HG02840 (cell line): ENCODE data around the gene ANKRD12.
"Not testable (repeated sequence)": the region's sequence is repeated elsewhere in the genome, so short reads cannot be mapped to it uniquely, and the experiment has no call there.

Experiments used
- ATAC-seq: cut with Tn5 transposase; IDR thresholded peaks from one replicate; pipeline ENCODE4 v1.9.1; 2021; ENCODE audit warnings: mild to moderate bottlenecking, moderate library complexity, moderate number of reproducible peaks; ENCODE audit not compliant: unreplicated experiment, low FRiP score

The ANKRD12 gene

DNA sequence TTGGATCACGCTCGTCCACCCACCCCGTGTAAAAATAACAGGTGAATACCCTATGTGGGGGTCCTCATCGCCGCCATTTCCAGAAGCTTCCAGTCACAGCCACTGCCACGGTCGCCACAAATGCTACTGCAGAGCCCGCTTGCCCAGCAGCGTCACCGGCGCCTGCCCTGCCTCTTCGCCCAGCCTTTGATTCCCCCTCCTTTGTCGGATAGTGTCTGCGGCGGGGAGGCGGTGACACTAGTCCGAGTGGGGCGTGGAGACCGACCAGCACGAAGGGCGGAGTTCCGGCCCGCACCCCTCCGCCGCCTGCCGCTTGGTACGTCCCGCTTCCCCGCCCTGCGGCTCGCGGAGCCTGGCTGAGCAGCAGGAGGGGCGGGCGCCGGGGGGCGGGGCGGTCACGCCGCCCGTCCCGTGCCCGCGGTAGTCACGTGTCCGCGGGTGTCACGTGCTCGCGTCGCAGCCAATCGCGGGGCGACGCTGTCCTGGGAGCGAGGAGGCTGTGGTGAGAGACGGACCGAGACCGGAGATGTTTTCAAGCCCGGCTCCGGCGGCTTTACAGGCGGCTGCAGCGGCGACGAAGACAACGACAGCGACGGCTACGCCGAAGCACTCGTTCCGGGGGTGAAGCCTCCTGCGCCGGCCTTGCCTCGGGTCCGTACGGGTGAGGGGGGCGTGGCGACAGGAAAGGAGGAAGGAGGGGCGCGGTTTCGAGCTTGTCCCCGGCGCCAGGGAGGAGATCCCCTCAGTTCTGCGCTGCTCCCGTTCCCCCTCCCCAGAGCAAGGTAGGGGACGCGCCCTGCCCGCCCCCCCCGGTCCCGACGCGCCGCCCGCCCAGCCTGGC, at the start of gene ANKRD12:
ANKRD12 (plus strand) TSS at position 467 of the 841 bp plus-strand sequence. CDS start 45,652 bp downstream, outside the sequence.
- peak; percentile 76 for ATAC-seq

DNA sequence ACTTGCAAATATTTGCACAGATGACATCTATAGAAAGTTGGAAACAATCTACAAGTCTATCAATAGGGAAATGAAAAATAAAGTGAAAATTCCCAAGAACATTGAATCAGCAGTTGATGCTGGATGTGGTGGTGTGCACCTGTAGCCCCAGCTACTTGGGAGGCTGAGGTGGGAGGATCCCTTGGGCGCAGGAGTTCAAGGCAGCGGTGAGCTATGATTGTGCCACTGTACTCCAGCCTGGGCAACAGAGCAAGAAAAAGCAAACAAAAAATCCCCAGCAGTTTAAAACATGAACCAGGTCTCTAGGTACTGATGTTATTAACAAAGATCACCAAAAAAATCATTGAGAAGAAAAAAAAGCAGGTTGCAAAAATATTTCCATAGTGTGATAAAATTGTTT, 49.4 kb upstream of the ANKRD12 start:
- no peak for ATAC-seq

DNA sequence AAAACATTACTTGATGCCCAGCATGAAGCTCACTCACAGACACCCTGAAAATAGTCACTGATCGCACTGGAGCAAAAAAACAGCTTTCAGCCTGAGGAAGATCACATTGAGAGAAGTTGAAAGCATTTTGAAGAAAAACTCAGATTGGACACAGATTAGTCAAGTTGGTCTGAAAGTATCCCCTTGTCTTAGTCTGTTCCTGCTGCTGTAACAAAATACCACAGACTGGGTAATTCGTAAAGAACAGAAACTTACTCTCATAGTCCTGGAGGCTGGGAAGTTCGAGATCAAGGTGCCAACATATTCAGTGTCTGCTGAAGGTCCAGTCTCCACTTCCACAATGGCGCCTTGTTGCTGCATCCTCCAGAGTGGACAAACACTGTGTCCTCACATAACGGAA, 48.3 kb upstream of the ANKRD12 start:
- ATAC-seq, result no peak

- ATAC-seq, result not testable (repeated sequence)
Measured at GRCh38 chr18:9088727-9089126, 47.9 kb upstream of the ANKRD12 start.

GRCh38 chr18:9090578-9090977, 46.0 kb upstream of the ANKRD12 start:
- ATAC-seq, result no peak

GRCh38 chr18:9091066-9091476, 45.5 kb upstream of the ANKRD12 start:
- ATAC-seq, result no peak

DNA sequence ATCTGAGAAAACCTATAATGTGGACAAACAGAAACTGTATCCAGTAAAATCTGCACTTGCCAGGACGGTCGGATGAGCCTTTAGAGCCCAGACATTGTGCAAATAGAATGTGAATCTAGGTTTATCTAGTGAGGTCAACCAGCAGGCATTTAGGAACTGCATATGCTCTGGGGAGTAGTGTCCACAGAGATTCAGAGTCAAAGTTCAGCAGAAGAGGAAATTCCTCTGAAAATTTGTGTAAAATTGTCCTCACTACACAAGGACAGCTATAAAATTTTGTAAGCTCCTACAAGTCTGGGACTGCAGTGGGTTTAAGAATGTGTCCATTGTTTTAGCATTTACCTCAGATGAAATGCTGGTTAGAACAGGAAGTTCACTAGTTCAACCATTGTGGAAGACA, 43.9 kb upstream of the ANKRD12 start:
- no peak for ATAC-seq

- not testable (repeated sequence) for ATAC-seq
Measured at GRCh38 chr18:9093109-9093508, 43.5 kb upstream of the ANKRD12 start.

DNA sequence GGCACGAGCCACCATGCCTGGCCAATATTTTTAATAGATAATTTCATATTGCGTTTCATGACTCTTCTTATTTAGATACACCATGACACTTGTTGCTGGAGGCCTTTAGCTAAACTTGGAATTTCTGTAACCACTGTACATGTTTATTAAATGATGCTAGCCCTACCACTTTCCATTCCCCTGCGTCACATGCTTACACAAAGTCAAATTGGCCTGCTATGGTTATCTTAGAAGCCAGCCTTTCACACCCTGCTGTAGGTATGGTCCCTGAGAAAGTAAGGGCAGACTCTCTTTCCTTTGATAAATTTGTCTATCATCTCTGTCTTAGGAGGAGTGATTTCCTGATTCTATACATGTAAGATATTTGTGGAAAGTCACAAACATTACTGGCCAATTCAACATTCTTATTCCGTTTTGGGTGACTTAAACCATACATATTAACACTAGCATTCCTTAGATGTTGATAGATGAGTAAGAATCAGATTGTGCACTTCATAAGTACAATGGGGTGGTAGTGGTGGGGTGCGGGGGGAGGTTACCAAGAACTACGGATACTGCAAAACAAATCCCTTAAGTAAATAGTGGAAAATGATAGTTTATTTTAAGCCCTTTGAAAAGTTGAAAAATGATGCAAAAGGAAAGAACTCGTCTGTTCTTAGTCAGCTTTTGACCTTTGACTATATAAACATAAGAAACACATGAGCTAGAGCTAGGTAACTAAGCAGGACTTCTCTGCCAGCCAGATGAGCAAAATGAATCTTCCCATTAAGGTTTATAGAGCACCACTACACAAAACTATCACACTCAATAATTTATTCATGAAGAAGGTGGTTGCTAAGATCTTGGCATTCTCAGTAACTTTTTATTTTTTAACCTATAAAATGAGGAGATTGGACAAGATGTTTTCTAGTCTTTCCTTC, 42.0 kb upstream of the ANKRD12 start:
- ATAC-seq, result no peak

GRCh38 chr18:9095297-9096006, 41.1 kb upstream of the ANKRD12 start:
- ATAC-seq, result peak; percentile 80

- ATAC-seq, result no peak
Measured at GRCh38 chr18:9096007-9096371, 40.6 kb upstream of the ANKRD12 start.

GRCh38 chr18:9096685-9097084, 39.9 kb upstream of the ANKRD12 start:
- ATAC-seq, result no peak

DNA sequence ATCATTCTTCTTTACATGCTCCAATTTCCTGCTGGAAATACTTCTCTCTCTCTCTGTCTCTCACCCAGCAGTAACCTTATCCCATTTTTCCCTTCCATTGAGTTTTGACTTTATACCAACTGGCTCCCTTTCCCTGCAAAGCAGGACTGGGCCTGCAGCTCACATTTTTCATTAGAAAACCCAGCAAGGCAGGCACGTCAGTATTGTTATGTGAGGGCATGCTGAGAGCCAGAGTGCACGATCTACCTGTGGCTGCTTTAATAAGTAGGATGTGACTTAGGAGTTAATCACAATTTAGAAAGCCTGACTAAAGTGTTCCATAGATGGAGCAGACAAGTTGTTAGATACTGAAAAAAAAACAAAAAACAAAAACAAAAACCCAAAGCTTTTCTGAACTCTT, 39.2 kb upstream of the ANKRD12 start:
- ATAC-seq, result no peak

GRCh38 chr18:9100796-9101195, 35.8 kb upstream of the ANKRD12 start:
- no peak for ATAC-seq

GRCh38 chr18:9101730-9102507, 34.7 kb upstream of the ANKRD12 start:
- peak; percentile 3 for ATAC-seq

GRCh38 chr18:9102508-9103375, 33.8 kb upstream of the ANKRD12 start, which contains the start of gene NDUFV2:
NDUFV2 (plus strand) TSS chr18:9102699; CDS start chr18:9102744, 45 bp downstream.
- ATAC-seq, result peak; percentile 93

DNA sequence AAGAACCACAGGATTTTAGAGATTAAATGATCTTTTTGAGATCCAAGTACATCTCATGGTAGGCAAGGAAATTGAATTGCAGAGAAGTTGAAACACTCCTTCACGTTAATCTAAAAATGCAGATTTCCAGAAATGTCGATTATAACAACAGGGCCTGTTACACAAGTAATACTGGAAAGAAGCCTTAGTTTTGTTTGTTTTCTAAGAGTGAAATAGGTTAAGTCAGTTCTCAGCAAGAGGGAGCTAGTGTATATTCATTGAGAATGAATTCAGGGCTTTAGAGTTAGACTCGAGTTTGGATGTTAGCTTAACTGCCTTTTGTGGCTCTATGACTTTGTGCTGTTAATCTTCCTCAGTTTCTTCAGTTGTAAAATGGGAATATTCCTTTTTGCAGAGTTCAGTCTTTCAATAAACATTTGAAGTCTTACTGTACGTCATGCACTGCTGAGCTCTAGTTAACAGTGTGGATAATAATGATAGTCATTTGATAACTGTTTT, 33.2 kb upstream of the ANKRD12 start:
- no peak for ATAC-seq

DNA sequence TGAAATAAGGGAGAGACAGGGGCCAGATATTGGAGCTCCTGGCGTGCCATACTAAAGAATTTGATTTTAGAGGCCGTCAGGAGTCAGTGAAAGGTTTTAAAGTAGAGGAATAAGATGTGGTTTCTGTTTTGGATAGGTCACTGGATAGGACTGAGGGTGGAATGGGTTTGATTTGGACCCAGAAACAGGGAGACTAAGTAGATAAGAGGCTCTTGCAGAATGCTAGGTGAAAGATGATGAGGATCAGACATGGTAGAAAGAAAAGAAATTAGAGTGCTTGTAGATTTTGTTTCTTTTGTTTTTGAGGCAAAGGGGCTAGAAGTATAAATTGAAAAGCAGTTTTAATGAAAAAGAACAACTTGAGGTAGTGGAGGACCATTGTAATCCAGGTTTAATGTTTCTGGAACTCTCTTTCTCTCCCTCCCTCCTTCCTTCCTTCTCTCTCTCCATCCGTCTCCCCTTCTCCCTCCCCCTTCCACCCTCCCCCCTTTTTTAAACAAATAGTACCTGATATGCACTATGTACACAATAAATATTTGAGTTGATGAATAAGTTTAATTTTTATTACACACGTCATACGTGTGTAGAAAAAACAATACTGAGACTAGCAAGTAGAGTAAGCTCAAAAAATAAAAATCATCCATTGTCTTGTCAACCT, 32.2 kb upstream of the ANKRD12 start:
- no peak for ATAC-seq
